Measurements from ENCODE around the gene COLEC12.

- TF ChIP-seq CTCF (IDR thresholded peaks at IDR 0.05; ENCODE audit: poor library complexity) (no peak), EZH2 (IDR thresholded peaks at IDR 0.05; ENCODE audit: borderline replicate concordance) (no peak)
Measured at GRCh38 chr18:525036-525797, 24.7 kb upstream of the COLEC12 start.
